HG03039 (cell line): ENCODE results near the gene FBF1.
A peak's percentile ranks its signal among the peaks of the same experiment; 100 is the strongest.
"Not testable (repeated sequence)": the region's sequence is repeated elsewhere in the genome, so short reads cannot be mapped to it uniquely, and the experiment has no call there.

Experiments
- ATAC-seq: cut with Tn5 transposase; IDR thresholded peaks from one replicate; pipeline ENCODE4 v1.9.1; 2021; ENCODE audit warnings: mild to moderate bottlenecking, moderate library complexity; ENCODE audit not compliant: unreplicated experiment

The FBF1 gene

DNA sequence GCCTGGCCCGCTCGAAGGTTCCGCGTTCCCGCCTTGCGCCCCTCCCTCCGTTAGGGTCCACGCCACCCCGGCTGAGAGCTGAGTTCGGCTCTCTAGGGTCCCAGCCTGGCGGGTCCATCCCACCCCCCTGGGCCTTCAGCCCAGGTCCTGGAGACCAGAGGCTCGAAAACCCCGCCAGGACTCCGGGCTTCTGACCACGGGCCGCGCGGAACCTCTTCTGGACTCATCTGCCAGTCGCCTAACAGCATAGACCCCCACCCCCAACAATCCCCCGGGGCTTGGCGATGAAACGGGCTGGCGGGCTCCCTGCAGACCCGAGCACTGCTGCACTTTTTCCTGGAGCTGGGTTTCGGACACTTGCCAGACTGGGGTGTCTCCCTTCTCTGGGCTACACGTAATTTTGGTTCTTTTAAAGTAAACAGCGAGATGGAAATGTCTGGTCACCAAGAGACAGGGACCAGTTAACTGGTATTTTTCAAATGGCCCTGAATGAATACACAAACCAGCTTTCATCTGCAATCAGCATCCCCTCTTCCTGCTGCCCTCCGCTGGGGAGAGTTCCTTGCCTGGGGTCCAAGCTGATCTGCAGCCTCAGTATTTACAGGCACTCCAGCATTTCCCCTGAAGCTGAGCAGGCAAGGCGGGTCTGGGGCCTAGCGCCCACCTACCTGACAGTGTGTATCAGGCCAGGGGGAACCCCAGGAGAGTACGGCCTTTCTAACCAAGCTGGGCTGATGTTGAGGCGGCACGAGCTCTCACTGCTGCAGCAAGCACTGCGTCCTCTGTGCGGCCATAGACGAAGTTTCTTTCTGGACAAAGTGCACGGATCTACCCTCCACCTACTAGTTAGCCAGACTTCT lies 43.5 kb downstream of the FBF1 start:
- ATAC-seq, result no peak

DNA sequence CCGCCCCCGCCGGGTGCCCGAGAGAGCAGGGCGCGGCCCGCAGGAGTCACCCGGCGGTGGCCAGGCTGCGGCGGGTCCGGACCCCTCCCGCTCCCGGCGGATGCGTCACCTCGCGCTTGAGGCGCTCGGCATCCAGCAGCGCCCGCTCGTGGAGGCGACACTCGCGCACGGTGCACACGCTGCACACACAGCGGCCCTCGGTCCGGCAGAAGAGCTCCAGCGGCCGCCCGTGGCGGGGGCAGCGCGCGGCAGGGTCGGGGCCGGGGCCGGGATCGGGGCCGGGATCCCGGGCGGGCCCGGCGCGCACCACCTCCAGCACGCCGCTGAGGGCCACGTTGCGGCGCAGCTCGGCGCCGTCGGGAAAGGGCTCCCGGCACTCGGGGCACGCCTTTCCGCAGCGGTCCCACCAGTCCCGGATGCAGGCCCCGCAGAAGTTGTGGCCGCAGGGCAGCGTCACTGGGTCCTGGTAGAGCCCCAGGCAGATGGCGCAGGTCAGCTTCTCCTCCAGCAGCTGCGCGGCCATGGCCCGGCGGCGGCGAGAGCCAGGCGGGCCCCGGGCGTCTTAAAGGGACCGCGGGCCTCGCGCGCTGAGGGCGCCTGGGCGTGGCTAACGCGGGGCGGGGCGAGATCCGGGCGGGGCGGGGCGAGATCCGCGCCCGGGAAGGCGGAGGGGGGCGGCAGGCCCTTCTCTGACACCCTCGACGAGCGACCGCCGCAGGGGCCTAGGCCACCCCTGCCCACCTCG lies 44.3 kb downstream of the FBF1 start, which contains the start of gene TRIM65:
Gene TRIM65, minus strand, starts transcription at position 537 of the 745 bp plus-strand sequence. Its CDS starts 14 bp downstream, at position 523.
- peak; percentile 47 for ATAC-seq

- no peak for ATAC-seq
Measured at GRCh38 chr17:75895370-75896155, 45.3 kb downstream of the FBF1 start.

DNA sequence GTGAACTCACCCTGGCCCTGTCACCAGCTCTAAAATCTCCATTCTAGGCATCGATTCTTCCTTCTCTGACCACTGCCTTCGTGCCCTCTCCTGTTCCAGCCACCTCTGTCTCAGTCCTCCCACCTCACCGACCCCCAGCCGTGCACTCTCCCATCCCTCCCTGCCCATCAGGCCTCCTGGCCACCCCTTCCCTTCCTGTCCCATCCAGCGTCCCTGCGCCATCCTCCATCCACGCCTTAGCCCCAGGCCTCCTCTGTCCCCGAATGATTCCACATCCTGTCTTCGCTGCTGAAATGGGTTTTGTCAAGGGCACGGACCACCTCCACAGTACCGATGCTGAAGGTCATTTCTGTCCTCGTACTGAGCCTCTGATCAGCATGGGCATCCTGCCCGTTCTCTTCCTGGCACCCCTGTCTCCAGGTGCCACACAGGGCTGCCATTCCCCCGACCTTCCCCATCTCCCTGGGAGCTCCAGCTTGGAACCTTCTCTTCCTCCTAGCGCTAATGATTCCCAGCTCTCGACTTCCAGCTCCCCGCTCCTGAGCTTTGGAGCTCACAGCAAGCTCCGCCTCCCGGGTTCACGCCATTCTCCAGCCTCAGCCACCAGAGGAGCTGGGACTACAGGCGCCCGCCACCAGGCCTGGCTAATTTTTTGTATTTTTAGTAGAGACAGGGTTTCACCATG lies 46.7 kb downstream of the FBF1 start:
- ATAC-seq, result no peak

- no peak for ATAC-seq
Measured at GRCh38 chr17:75893305-75894048, 47.4 kb downstream of the FBF1 start.

GRCh38 chr17:75892556-75893224 lies 48.2 kb downstream of the FBF1 start:
- ATAC-seq, result no peak

GRCh38 chr17:75891605-75892555 lies 49.0 kb downstream of the FBF1 start:
- no peak for ATAC-seq

GRCh38 chr17:75891022-75891604 lies 49.7 kb downstream of the FBF1 start:
- ATAC-seq, result no peak

DNA sequence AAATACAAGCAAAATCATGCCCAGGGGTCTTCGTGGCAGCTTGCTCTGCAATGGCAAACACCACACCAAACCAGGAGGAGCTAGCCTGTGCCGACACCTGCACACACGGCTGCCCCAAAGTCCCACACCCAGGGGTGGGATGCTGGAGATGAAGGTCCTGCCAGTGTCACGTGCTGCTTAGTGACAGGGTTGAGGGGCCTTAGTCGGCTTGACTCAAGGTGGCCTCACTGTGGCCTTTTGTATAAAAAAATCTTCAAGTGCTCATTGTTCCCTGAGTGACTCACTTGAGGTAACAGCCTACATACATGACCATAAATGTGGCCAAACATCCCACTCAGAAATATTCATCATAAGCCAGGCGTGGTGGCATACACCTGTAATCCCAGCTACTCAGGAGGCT lies 51.4 kb downstream of the FBF1 start:
- ATAC-seq, result no peak

DNA sequence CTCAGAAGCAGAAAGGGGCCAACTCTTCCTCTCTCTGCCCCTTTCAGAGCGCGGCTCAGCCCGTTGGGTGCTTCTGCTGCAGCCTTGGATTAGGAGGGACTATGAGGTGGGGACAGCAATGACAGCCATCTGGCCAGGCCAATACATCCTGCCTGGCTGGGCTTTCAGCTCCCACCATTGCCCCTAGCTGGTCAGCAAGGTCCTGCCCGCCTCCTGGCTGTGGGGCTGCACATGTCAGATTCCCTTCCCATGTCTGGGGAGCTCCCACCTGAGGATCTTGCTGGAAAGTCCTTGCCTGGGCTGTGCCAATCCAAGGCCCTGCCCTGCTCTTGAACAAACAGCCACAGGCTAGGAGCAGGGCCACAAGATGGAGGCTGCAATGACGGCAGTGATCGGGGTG lies 52.4 kb downstream of the FBF1 start:
- no peak for ATAC-seq

GRCh38 chr17:75885860-75886259 lies 55.0 kb downstream of the FBF1 start:
- ATAC-seq, result not testable (repeated sequence)

- ATAC-seq, result no peak
Measured at GRCh38 chr17:75885431-75885830, 55.4 kb downstream of the FBF1 start.

GRCh38 chr17:75881678-75882454 lies 59.0 kb downstream of the FBF1 start:
- ATAC-seq, result no peak

- ATAC-seq, result no peak
Measured at GRCh38 chr17:75880266-75880665, 60.6 kb downstream of the FBF1 start.

GRCh38 chr17:75878174-75878998 lies 62.5 kb downstream of the FBF1 start, which contains the start of gene TRIM47:
TSS of gene TRIM47 (minus strand) at chr17:75878581. CDS start at chr17:75878548, 33 bp downstream.
- ATAC-seq, result no peak

DNA sequence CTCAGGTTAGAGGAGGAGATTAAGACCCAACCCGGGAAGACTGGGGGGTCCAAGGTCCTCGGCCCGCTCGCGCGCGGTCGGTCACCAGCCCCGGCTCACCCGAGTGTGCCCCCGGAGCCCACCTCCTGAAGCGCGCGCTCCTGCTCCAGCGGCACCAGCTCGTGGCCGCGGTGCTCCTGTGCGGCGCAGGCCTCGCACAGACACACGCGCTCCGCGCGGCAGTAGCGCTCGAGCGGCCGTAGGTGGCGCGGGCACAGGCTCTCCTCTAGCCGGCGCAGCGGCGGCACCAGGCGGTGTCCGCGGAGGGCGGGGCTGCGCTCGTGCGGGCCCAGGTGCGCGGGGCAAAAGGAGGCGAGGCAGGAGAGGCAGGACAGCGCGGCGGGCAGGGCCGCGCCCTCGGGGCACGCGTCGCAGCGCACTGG lies 63.1 kb downstream of the FBF1 start:
- no peak for ATAC-seq
